ENCODE data around the gene PDIA2. TPM values are rescaled to one million over a fixed set of nuclear protein-coding genes. Genes with fewer than 3 reads are reported as not detected.

Gene PDIA2
- polyA plus RNA-seq, 1 experiment = not detected

GRCh38 chr16:289395-289997, 6.5 kb downstream of the PDIA2 start:
- ChIA-PET CTCF (no interaction called here), POLR2A (no interaction called here)
- Histone ChIP-seq H3K36me3 (ENCODE audit: control insufficient read depth, insufficient read depth, low read length) (peaks cover 14% of the 10 kb centered on the region), H3K27me3 (ENCODE audit: control insufficient read depth, insufficient read depth, low read length) (no peaks in the 10 kb centered on the region), H3K4me3 (ENCODE audit: low read depth, low read length) (no peak overlapping the region)
- DNase-seq (ENCODE audit: low read depth) = no peak
- no peak for TF ChIP-seq CTCF (IDR thresholded peaks at IDR 0.05; ENCODE audit: insufficient read depth, low read depth, low read length)

- H3K36me3 ChIP-seq (ENCODE audit: control insufficient read depth, insufficient read depth, low read length) = peaks cover 14% of the 10 kb centered on the region
- no peaks in the 10 kb centered on the region for H3K27me3 ChIP-seq (ENCODE audit: control insufficient read depth, insufficient read depth, low read length)
- no peak for TF ChIP-seq CTCF (IDR thresholded peaks at IDR 0.05; ENCODE audit: insufficient read depth, low read depth, low read length)
- ChIA-PET CTCF (no interaction called here), POLR2A (no interaction called here)
- no peak for DNase-seq (ENCODE audit: low read depth)
- no peak overlapping the region for H3K4me3 ChIP-seq (ENCODE audit: low read depth, low read length)
These were observed 7.2 kb downstream of the PDIA2 start for GRCh38 chr16:290015-290680.

- DNase-seq (ENCODE audit: low read depth) = no peak
- peaks cover 14% of the 10 kb centered on the region for H3K36me3 ChIP-seq (ENCODE audit: control insufficient read depth, insufficient read depth, low read length)
- ChIA-PET CTCF (no interaction called here), POLR2A (no interaction called here)
- no peak for TF ChIP-seq CTCF (IDR thresholded peaks at IDR 0.05; ENCODE audit: insufficient read depth, low read depth, low read length)
- no peak overlapping the region for H3K4me3 ChIP-seq (ENCODE audit: low read depth, low read length)
- H3K27me3 ChIP-seq (ENCODE audit: control insufficient read depth, insufficient read depth, low read length) = no peaks in the 10 kb centered on the region
These were observed 7.9 kb downstream of the PDIA2 start for GRCh38 chr16:290681-291405.

GRCh38 chr16:291539-291938, 8.6 kb downstream of the PDIA2 start:
- no peaks in the 10 kb centered on the region for H3K27me3 ChIP-seq (ENCODE audit: control insufficient read depth, insufficient read depth, low read length)
- TF ChIP-seq CTCF (IDR thresholded peaks at IDR 0.05; ENCODE audit: insufficient read depth, low read depth, low read length) = no peak
- H3K4me3 ChIP-seq (ENCODE audit: low read depth, low read length) = no peak overlapping the region
- ChIA-PET POLR2A (no interaction called here), CTCF (no interaction called here)
- H3K36me3 ChIP-seq (ENCODE audit: control insufficient read depth, insufficient read depth, low read length) = peaks cover 13% of the 10 kb centered on the region
- DNase-seq (ENCODE audit: low read depth) = no peak

GRCh38 chr16:293043-293775, 10.2 kb downstream of the PDIA2 start:
- Histone ChIP-seq H3K4me3 (ENCODE audit: low read depth, low read length) (no peak overlapping the region), H3K36me3 (ENCODE audit: control insufficient read depth, insufficient read depth, low read length) (peaks cover 18% of the 10 kb centered on the region), H3K27me3 (ENCODE audit: control insufficient read depth, insufficient read depth, low read length) (no peaks in the 10 kb centered on the region)
- CTCF ChIA-PET = no interaction called here
- no peak for TF ChIP-seq CTCF (IDR thresholded peaks at IDR 0.05; ENCODE audit: insufficient read depth, low read depth, low read length)
- DNase-seq (ENCODE audit: low read depth) = no peak
- POLR2A ChIA-PET = no interaction called here
